HepG2 (cell line): ENCODE data around the gene MAOB. TPM values are rescaled to one million over a fixed set of nuclear protein-coding genes. Genes with fewer than 3 reads are reported as not detected.

Source experiments
- ATAC-seq: fragments of 200-7000 bp; cut with Tn5 transposase; 3 replicates; pipeline ENCODE4 v1.9.1; 2020; ENCODE audit warnings: mild to moderate bottlenecking, moderate library complexity
- BruUV-seq: library from RNA; stranded (reverse); fragments of 400-500 nt; replicated peaks from 2 replicates; lab custom pipeline; 2021; lab: Mats Ljungman, UMichigan
- CTCF ChIA-PET: fragments of 300-600 bp; formaldehyde crosslinking; extraction: SDS; loops from one replicate; lab custom pipeline; 2021; ENCODE audit warnings: low total read pairs, inconsistent platforms, low intra/inter-chr PET ratio; lab: Yijun Ruan, JAX
- POLR2A ChIA-PET: fragments of 350-600 bp; sonication (Branson Sonifier 250); formaldehyde crosslinking; loops from one replicate; lab custom pipeline; 2020; ENCODE audit warnings: antibody characterized with exemption, inconsistent platforms; lab: Yijun Ruan, JAX
- DNase-seq: peaks from one replicate; pipeline ENCODE4 v3.0.0-alpha.2; 2015; ENCODE audit warnings: low spot score
- FAIRE-seq: peaks from 3 replicates; lab custom pipeline; 2011; peaks lifted over from hg19 to GRCh38; lab: Jason Lieb, UNC
- H2AFZ ChIP-seq: one replicate; pipeline ENCODE4 v1.6.1; 2011; ENCODE audit warnings: low read length, inconsistent platforms
- H3K27ac ChIP-seq: fragments of 300-600 bp; 3 replicates; pipeline ENCODE4 v1.8.0; 2011; ENCODE audit warnings: mixed run types, mild to moderate bottlenecking, mixed read lengths, low read length, inconsistent platforms; ENCODE audit not compliant: insufficient read depth; ENCODE audit errors: extremely low read length
- H3K27me3 ChIP-seq, 2 experiments: fragments of 200-600 bp in 1 of 2; 2 replicates in 1 of 2; 3 replicates in 1 of 2; pipeline versions ENCODE4 v1.6.0 to v1.8.0; 2011; ENCODE audit warnings: low read length in 2 of 2, mild to moderate bottlenecking in 2 of 2, moderate library complexity in 2 of 2, inconsistent platforms in 1 of 2; ENCODE audit not compliant: insufficient read depth in 2 of 2, control insufficient read depth in 1 of 2
- H3K36me3 ChIP-seq, 2 experiments: fragments of 200-600 bp in 1 of 2; replicated peaks in 1 of 2; 2 replicates in 1 of 2; 3 replicates in 1 of 2; pipeline versions ENCODE4 v1.5.1 to v1.8.0; 2011; ENCODE audit warnings: low read length in 2 of 2, inconsistent platforms in 1 of 2; ENCODE audit not compliant: insufficient read depth in 2 of 2, control insufficient read depth in 1 of 2
- H3K4me1 ChIP-seq: 2 replicates; pipeline ENCODE4 v1.5.1; 2012; ENCODE audit warnings: low read length, inconsistent platforms; ENCODE audit not compliant: insufficient read depth
- H3K4me2 ChIP-seq: 2 replicates; pipeline ENCODE4 v1.6.0; 2011; ENCODE audit warnings: low read depth, low read length, inconsistent platforms
- H3K4me3 ChIP-seq, 3 experiments: fragments of 200-600 bp in 1 of 3; sonication (generic), shearing (Covaris generic) in 1 of 3; replicated peaks in 1 of 3; 2 replicates each; pipeline ENCODE4 v1.5.1; 2011 to 2016; ENCODE audit warnings: low read length in 3 of 3, inconsistent platforms in 2 of 3, low read depth in 2 of 3, mild to moderate bottlenecking in 2 of 3, control low read depth in 1 of 3, mixed read lengths in 1 of 3; ENCODE audit not compliant: insufficient read depth in 1 of 3
- H3K79me2 ChIP-seq: one replicate; pipeline ENCODE4 v1.6.1; 2011; ENCODE audit warnings: low read length, inconsistent platforms; ENCODE audit not compliant: insufficient read depth
- H3K9ac ChIP-seq: 2 replicates; pipeline ENCODE4 v1.6.0; 2011; ENCODE audit warnings: mild to moderate bottlenecking, low read depth, low read length, inconsistent platforms; ENCODE audit not compliant: insufficient read depth
- H3K9me3 ChIP-seq: 2 replicates; pipeline ENCODE4 v1.5.1; 2012; ENCODE audit warnings: mild to moderate bottlenecking, low read length
- H4K20me1 ChIP-seq: 2 replicates; pipeline ENCODE4 v1.6.0; 2011; ENCODE audit warnings: inconsistent platforms, mild to moderate bottlenecking, low read length, moderate library complexity; ENCODE audit not compliant: insufficient read depth
- CBFB ChIP-seq: sonication (generic); formaldehyde crosslinking; IDR thresholded peaks from 2 replicates; pipeline ENCODE4 v1.4.0; 2020; ENCODE audit warnings: missing genetic modification reagents
- FOSL2 ChIP-seq: sonication (generic); formaldehyde crosslinking; IDR thresholded peaks from 2 replicates; pipeline ENCODE4 v1.4.0; 2020; ENCODE audit warnings: missing genetic modification reagents
- HMGA1 ChIP-seq: sonication (generic); formaldehyde crosslinking; conservative IDR thresholded peaks from 2 replicates; pipeline ENCODE4 v1.4.0; 2020; ENCODE audit warnings: missing genetic modification reagents
- HNRNPK ChIP-seq: fragments of 200-400 bp; formaldehyde crosslinking; IDR thresholded peaks from 2 replicates; pipeline ENCODE4 v1.6.1; 2018; ENCODE audit warnings: low read length, low read depth, moderate library complexity, mild to moderate bottlenecking; ENCODE audit not compliant: poor library complexity, severe bottlenecking
- KLF16 ChIP-seq, 2 experiments: sonication (generic) in 1 of 2; formaldehyde crosslinking in 1 of 2; IDR thresholded peaks; 2 replicates each; pipeline versions ENCODE4 v1.6.1 to v1.8.0; 2016 to 2023; ENCODE audit warnings: missing genetic modification reagents in 2 of 2, missing compliant biosample characterization in 1 of 2
- ZNF263 ChIP-seq: sonication (generic); formaldehyde crosslinking; IDR thresholded peaks from 2 replicates; pipeline ENCODE4 v1.4.0; 2020; ENCODE audit warnings: missing genetic modification reagents
- WGBS: methylation state at CpG from one replicate; pipeline ENCODE4 v1.1.6; 2017; ENCODE audit warnings: low lambda C conversion rate; 5-methylcytosine and 5-hydroxymethylcytosine counted together
- in situ Hi-C: cut with HindIII; loops from 2 replicates; pipeline ENCODE4 v1.10.0; 2017; ENCODE audit warnings: low pct_unique_long_range_greater_than_20kb; ENCODE audit not compliant: extremely low pct_ligation_motif_present
- intact Hi-C: fragments of 100-400 bp; cut with micrococcal nuclease; formaldehyde crosslinking; loops from one replicate; pipeline ENCODE4 v1.10.0; 2022; ENCODE audit not compliant: unreplicated experiment
- polyA plus RNA-seq, 8 experiments: library from polyadenylated mRNA; depleted of rRNA in 3 of 8; stranded (reverse) in 7 of 8; unstranded in 1 of 8; fragments of >200 nt; fragmentation: Illumina TruSeq in 4 of 8; extraction: Trizol in 4 of 8; gene quantifications; 2 replicates each; pipeline versions ENCODE4 v1.2.1 to v1.2.3, GENCODE V29; 2011 to 2016; ENCODE audit warnings: low read depth in 4 of 8, missing spikeins in 1 of 8, mixed read lengths in 1 of 8; ENCODE audit not compliant: insufficient read depth in 1 of 8
- total RNA-seq, 5 experiments: library from RNA; depleted of rRNA; stranded (reverse); fragments of >200 nt; fragmentation: Illumina TruSeq; extraction: Trizol; gene quantifications; 2 replicates each; pipeline ENCODE4 v1.2.3, GENCODE V29; 2016; ENCODE audit warnings: low read depth in 1 of 5
- TF ChIP-seq, protein P1 (sequence below): sonication (generic); formaldehyde crosslinking; IDR thresholded peaks from 2 replicates; pipeline ENCODE4 v1.4.0; 2020; ENCODE audit warnings: missing genetic modification reagents
- TF ChIP-seq, protein P2 (sequence below): sonication (generic); formaldehyde crosslinking; IDR thresholded peaks from 2 replicates; pipeline ENCODE4 v1.4.0; 2020; ENCODE audit warnings: low read depth, mild to moderate bottlenecking, missing genetic modification reagents
- TF ChIP-seq, protein P3 (sequence below): sonication (generic); formaldehyde crosslinking; IDR thresholded peaks from 2 replicates; pipeline ENCODE4 v1.5.1; 2020; ENCODE audit warnings: missing genetic modification reagents, mild to moderate bottlenecking, borderline replicate concordance
- TF ChIP-seq, protein P4 (sequence below): sonication (generic); formaldehyde crosslinking; conservative IDR thresholded peaks from 2 replicates; pipeline ENCODE4 v1.8.0; 2022; ENCODE audit warnings: mild to moderate bottlenecking, moderate library complexity, missing genetic modification reagents

Gene MAOB
- total and polyA plus RNA-seq, 2 of the 13 experiments (the other 11 are each of a cell fraction or from before 2014, with no cell fraction given): 11.0 to 19.0 TPM

DNA sequence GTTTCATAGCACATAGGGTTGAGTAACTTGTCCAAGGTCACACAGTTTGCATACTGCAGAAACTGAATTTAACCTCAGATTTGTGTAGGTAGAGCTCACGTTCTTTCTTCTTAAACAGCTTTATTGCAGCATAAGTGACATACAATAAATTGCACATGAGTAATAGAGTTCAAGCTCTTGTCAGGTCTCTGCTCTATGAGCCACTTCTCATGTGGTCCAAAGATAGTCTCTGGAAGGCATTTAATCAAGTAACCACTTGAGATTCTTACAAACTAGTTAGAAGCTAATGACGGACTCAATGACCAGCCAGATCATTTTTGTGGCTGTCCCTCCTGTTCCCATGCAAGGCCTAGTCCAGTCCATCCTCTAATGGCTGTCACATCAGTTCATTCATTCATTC, 68.9 kb downstream of the MAOB start:
- intact Hi-C loops: no loop called here
- ChIA-PET POLR2A (no interaction called here), CTCF (no interaction called here)
- H3K36me3 ChIP-seq: no peaks in the 10 kb centered on the region
- H3K4me3 ChIP-seq: no peak overlapping the region
- H3K79me2 ChIP-seq: no peaks in the 10 kb centered on the region
- ATAC-seq (no peak), DNase-seq (no peak), FAIRE-seq (no peak)
- no peaks in the 10 kb centered on the region for H3K9me3 ChIP-seq
- no peaks in the 10 kb centered on the region for H4K20me1 ChIP-seq
- WGBS: 100% methylated on average over 2 of the region's 2 CpGs
- H2AFZ ChIP-seq: no peak overlapping the region
- no peak for TF ChIP-seq CBFB (CRISPR knock-in tag)
- TF ChIP-seq, protein P1, sequence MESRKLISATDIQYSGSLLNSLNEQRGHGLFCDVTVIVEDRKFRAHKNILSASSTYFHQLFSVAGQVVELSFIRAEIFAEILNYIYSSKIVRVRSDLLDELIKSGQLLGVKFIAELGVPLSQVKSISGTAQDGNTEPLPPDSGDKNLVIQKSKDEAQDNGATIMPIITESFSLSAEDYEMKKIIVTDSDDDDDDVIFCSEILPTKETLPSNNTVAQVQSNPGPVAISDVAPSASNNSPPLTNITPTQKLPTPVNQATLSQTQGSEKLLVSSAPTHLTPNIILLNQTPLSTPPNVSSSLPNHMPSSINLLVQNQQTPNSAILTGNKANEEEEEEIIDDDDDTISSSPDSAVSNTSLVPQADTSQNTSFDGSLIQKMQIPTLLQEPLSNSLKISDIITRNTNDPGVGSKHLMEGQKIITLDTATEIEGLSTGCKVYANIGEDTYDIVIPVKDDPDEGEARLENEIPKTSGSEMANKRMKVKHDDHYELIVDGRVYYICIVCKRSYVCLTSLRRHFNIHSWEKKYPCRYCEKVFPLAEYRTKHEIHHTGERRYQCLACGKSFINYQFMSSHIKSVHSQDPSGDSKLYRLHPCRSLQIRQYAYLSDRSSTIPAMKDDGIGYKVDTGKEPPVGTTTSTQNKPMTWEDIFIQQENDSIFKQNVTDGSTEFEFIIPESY (CRISPR knock-in tag): no peak
- H3K27ac ChIP-seq: no peak overlapping the region
- no peak overlapping the region for H3K9ac ChIP-seq
- no TSS peak for BruUV-seq
- in situ Hi-C loops: no loop called here
- H3K4me2 ChIP-seq: no peak overlapping the region
- H3K27me3 ChIP-seq: no peaks in the 10 kb centered on the region
- H3K4me1 ChIP-seq: no peaks in the 10 kb centered on the region

DNA sequence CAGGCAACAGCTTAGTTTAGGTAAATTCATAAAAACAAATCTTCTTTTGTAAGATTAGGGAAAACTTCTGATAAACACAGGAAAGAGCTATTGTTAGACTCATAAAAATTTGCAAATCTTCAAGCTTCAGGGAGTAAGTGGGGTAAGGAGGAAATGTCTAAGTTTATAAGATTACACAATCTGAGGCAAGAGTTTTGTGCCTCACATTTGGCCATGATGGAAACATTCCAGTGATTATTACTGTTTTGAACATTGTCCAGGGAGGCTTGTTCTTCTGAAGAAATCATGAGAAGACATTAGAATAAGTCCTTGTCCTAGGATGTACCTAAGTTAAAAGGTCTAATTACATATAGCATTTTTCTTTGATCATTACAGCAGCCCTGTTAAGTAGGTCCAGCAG, 72.8 kb downstream of the MAOB start:
- BruUV-seq: no TSS peak
- ATAC-seq (no peak), FAIRE-seq (no peak)
- CTCF ChIA-PET: no interaction called here
- Histone ChIP-seq H3K4me3 (no peak overlapping the region), H3K36me3 (no peaks in the 10 kb centered on the region), H4K20me1 (no peaks in the 10 kb centered on the region), H3K9ac (no peak overlapping the region), H3K4me2 (no peak overlapping the region), H3K27me3 (no peaks in the 10 kb centered on the region), H3K79me2 (no peaks in the 10 kb centered on the region)
- TF ChIP-seq FOSL2 (no peak), ZNF263 (CRISPR knock-in tag) (no peak), HMGA1 (no peak), HNRNPK (no peak), KLF16 (CRISPR knock-in tag; IDR thresholded peaks at IDR 0.05) (no peak)
- TF ChIP-seq, protein P2, sequence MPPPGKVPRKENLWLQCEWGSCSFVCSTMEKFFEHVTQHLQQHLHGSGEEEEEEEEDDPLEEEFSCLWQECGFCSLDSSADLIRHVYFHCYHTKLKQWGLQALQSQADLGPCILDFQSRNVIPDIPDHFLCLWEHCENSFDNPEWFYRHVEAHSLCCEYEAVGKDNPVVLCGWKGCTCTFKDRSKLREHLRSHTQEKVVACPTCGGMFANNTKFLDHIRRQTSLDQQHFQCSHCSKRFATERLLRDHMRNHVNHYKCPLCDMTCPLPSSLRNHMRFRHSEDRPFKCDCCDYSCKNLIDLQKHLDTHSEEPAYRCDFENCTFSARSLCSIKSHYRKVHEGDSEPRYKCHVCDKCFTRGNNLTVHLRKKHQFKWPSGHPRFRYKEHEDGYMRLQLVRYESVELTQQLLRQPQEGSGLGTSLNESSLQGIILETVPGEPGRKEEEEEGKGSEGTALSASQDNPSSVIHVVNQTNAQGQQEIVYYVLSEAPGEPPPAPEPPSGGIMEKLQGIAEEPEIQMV: no peak
- TF ChIP-seq, protein P3, sequence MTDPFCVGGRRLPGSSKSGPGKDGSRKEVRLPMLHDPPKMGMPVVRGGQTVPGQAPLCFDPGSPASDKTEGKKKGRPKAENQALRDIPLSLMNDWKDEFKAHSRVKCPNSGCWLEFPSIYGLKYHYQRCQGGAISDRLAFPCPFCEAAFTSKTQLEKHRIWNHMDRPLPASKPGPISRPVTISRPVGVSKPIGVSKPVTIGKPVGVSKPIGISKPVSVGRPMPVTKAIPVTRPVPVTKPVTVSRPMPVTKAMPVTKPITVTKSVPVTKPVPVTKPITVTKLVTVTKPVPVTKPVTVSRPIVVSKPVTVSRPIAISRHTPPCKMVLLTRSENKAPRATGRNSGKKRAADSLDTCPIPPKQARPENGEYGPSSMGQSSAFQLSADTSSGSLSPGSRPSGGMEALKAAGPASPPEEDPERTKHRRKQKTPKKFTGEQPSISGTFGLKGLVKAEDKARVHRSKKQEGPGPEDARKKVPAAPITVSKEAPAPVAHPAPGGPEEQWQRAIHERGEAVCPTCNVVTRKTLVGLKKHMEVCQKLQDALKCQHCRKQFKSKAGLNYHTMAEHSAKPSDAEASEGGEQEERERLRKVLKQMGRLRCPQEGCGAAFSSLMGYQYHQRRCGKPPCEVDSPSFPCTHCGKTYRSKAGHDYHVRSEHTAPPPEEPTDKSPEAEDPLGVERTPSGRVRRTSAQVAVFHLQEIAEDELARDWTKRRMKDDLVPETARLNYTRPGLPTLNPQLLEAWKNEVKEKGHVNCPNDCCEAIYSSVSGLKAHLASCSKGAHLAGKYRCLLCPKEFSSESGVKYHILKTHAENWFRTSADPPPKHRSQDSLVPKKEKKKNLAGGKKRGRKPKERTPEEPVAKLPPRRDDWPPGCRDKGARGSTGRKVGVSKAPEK: no peak
- TF ChIP-seq, protein P4, sequence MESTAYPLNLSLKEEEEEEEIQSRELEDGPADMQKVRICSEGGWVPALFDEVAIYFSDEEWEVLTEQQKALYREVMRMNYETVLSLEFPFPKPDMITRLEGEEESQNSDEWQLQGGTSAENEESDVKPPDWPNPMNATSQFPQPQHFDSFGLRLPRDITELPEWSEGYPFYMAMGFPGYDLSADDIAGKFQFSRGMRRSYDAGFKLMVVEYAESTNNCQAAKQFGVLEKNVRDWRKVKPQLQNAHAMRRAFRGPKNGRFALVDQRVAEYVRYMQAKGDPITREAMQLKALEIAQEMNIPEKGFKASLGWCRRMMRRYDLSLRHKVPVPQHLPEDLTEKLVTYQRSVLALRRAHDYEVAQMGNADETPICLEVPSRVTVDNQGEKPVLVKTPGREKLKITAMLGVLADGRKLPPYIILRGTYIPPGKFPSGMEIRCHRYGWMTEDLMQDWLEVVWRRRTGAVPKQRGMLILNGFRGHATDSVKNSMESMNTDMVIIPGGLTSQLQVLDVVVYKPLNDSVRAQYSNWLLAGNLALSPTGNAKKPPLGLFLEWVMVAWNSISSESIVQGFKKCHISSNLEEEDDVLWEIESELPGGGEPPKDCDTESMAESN (CRISPR knock-in tag): no peak
- TF ChIP-seq, all 625 proteins: peak for 0
- no peak overlapping the region for H2AFZ ChIP-seq
- in situ Hi-C loops (no loop called here), intact Hi-C loops (no loop called here)
- no peak overlapping the region for H3K27ac ChIP-seq
- no peaks in the 10 kb centered on the region for H3K9me3 ChIP-seq
- POLR2A ChIA-PET: no interaction called here
- H3K4me1 ChIP-seq: no peaks in the 10 kb centered on the region
- no peak for DNase-seq
